ENCODE data around the gene KCNB1.

The KCNB1 gene

DNA sequence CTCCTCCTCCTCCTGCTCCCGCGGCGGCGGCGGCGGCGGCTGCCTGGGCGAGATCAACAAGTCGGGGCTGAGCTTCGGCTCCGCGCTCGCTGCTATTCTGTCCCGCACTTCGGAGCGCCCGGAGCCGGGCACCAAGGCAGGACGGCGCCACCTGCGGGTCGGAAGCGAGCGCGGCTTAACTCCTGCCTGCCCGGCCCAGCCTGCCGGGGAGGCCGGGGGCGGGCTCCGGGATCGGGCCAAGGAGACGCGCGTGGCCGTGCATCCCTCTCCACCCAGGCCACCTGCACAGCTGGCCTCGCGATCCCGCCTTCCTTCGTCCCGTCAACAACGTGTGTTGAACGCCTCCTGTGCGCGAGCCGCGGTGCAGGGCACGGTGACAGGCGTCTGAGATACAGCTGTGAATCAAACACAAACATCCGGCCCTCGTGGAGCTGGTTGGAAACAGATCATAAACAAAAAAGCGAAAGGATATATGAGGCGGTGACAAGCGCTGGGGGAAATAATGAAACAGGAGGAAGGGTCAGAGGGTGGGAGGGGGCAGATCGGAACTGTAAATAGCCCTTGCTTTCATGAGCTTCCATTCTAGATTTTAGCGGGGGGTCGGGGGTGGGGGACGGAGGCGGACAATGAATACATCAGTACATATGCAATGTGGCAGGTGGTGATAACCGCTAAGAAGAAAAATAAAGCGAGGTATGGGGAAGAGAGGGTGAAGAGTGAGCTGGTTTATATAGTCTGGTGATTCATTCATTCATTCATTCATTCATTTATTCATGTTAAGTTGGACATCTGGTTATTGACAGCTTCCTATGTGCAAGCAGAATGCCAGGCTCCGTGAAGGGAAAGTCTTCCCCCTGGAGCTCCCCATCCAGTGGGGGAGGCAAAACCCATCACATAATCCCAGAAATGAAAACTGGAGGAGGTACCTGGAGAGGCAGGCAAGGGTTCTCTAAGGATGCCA is 2.0 kb upstream of the KCNB1 start:
- peak; percentile 78 for DNase-seq (ENCODE audit: insufficient read length, low spot score)
- peak; percentile 20 for FAIRE-seq
- no peak for TF ChIP-seq POLR2AphosphoS5 (IDR thresholded peaks at IDR 0.05; ENCODE audit: low read depth, low read length)
- TF ChIP-seq POLR2A (IDR thresholded peaks at IDR 0.05; ENCODE audit: low read depth, low read length): no peak
- no peak for TF ChIP-seq POU2F2 (IDR thresholded peaks at IDR 0.05; ENCODE audit: low read depth, low read length)
- no peak for TF ChIP-seq TAF1 (IDR thresholded peaks at IDR 0.05; ENCODE audit: low read depth, low read length)
- TF ChIP-seq SPI1 (IDR thresholded peaks at IDR 0.05; ENCODE audit: low read depth, low read length): no peak
- TF ChIP-seq PAX5 (IDR thresholded peaks at IDR 0.05; ENCODE audit: insufficient read depth, low read length, severe bottlenecking): no peak

- TF ChIP-seq POLR2AphosphoS5 (IDR thresholded peaks at IDR 0.05; ENCODE audit: low read depth, low read length): no peak
- TF ChIP-seq TAF1 (IDR thresholded peaks at IDR 0.05; ENCODE audit: low read depth, low read length): no peak
- no peak for TF ChIP-seq POLR2A (IDR thresholded peaks at IDR 0.05; ENCODE audit: low read depth, low read length)
- TF ChIP-seq PAX5 (IDR thresholded peaks at IDR 0.05; ENCODE audit: insufficient read depth, low read length, severe bottlenecking): no peak
- TF ChIP-seq SPI1 (IDR thresholded peaks at IDR 0.05; ENCODE audit: low read depth, low read length): no peak
- TF ChIP-seq POU2F2 (IDR thresholded peaks at IDR 0.05; ENCODE audit: low read depth, low read length): no peak
- FAIRE-seq (no peak), DNase-seq (ENCODE audit: insufficient read length, low spot score) (no peak)
Measured at GRCh38 chr20:49483696-49484123, 1.2 kb upstream of the KCNB1 start.

- no peak for FAIRE-seq
- DNase-seq (ENCODE audit: insufficient read length, low spot score): no peak
- TF ChIP-seq POU2F2 (IDR thresholded peaks at IDR 0.05; ENCODE audit: low read depth, low read length) (no peak), TAF1 (IDR thresholded peaks at IDR 0.05; ENCODE audit: low read depth, low read length) (no peak), PAX5 (IDR thresholded peaks at IDR 0.05; ENCODE audit: insufficient read depth, low read length, severe bottlenecking) (no peak), POLR2AphosphoS5 (IDR thresholded peaks at IDR 0.05; ENCODE audit: low read depth, low read length) (no peak), SPI1 (IDR thresholded peaks at IDR 0.05; ENCODE audit: low read depth, low read length) (no peak)
Measured at GRCh38 chr20:49483018-49483695, 689 bp upstream of the KCNB1 start.

- DNase-seq (ENCODE audit: insufficient read length, low spot score): no peak
- FAIRE-seq: no peak
- no peak for TF ChIP-seq POU2F2 (IDR thresholded peaks at IDR 0.05; ENCODE audit: low read depth, low read length)
- TF ChIP-seq POLR2A (IDR thresholded peaks at IDR 0.05; ENCODE audit: low read depth, low read length): no peak
- no peak for TF ChIP-seq PAX5 (IDR thresholded peaks at IDR 0.05; ENCODE audit: insufficient read depth, low read length, severe bottlenecking)
- no peak for TF ChIP-seq POLR2AphosphoS5 (IDR thresholded peaks at IDR 0.05; ENCODE audit: low read depth, low read length)
- no peak for TF ChIP-seq SPI1 (IDR thresholded peaks at IDR 0.05; ENCODE audit: low read depth, low read length)
- no peak for TF ChIP-seq TAF1 (IDR thresholded peaks at IDR 0.05; ENCODE audit: low read depth, low read length)
Measured at GRCh38 chr20:49482173-49482572, 295 bp downstream of the KCNB1 start.

DNA sequence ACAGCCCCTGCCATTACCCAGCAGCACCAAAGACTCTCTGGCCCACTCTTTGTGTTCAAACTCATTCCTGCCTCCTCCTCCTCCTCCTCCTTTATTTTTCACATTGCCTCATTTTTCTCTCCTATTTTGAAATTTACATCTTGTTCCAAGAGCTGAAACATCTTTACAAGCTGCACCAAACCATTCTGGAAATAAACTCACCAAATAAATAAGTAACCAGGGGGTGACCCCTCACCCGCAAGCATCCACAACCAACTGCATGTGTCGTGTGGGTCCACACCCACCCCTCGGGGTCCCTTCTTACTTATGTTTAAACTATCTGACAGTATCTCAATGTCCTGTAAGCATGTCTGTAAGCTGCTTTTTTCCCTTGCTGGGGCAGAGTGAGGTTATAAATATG is 1.4 kb downstream of the KCNB1 start:
- TF ChIP-seq POLR2A (IDR thresholded peaks at IDR 0.05; ENCODE audit: low read depth, low read length): no peak
- TF ChIP-seq PAX5 (IDR thresholded peaks at IDR 0.05; ENCODE audit: insufficient read depth, low read length, severe bottlenecking): no peak
- TF ChIP-seq TAF1 (IDR thresholded peaks at IDR 0.05; ENCODE audit: low read depth, low read length): no peak
- no peak for TF ChIP-seq SPI1 (IDR thresholded peaks at IDR 0.05; ENCODE audit: low read depth, low read length)
- TF ChIP-seq POU2F2 (IDR thresholded peaks at IDR 0.05; ENCODE audit: low read depth, low read length): no peak
- TF ChIP-seq POLR2AphosphoS5 (IDR thresholded peaks at IDR 0.05; ENCODE audit: low read depth, low read length): no peak
- FAIRE-seq (no peak), DNase-seq (ENCODE audit: insufficient read length, low spot score) (no peak)

GRCh38 chr20:49480236-49480635 is 2.2 kb downstream of the KCNB1 start:
- no peak for FAIRE-seq
- TF ChIP-seq POLR2A (IDR thresholded peaks at IDR 0.05; ENCODE audit: low read depth, low read length) (no peak), POU2F2 (IDR thresholded peaks at IDR 0.05; ENCODE audit: low read depth, low read length) (no peak), PAX5 (IDR thresholded peaks at IDR 0.05; ENCODE audit: insufficient read depth, low read length, severe bottlenecking) (no peak), POLR2AphosphoS5 (IDR thresholded peaks at IDR 0.05; ENCODE audit: low read depth, low read length) (no peak), TAF1 (IDR thresholded peaks at IDR 0.05; ENCODE audit: low read depth, low read length) (no peak), SPI1 (IDR thresholded peaks at IDR 0.05; ENCODE audit: low read depth, low read length) (no peak)
- no peak for DNase-seq (ENCODE audit: insufficient read length, low spot score)

DNA sequence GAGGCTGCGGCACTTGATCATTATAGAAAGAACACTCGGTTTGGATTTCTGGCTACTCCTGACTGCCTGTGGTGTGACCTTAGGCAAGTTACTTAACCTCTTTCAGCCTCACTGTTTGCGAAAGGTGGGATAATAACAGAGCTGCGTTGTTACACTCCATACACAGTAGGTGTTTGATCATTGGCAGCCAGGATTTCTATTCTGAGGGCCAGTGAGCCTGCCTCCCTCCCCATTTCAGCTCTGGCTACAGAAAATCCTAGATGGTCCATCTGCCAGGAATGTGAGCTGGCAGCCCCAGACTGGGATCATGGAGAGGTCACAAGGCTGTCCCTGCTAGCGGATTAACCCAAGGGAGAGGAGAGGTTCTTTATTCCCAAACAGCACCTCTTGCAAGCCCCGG is 2.7 kb downstream of the KCNB1 start:
- TF ChIP-seq PAX5 (IDR thresholded peaks at IDR 0.05; ENCODE audit: insufficient read depth, low read length, severe bottlenecking) (no peak), POLR2AphosphoS5 (IDR thresholded peaks at IDR 0.05; ENCODE audit: low read depth, low read length) (no peak), POU2F2 (IDR thresholded peaks at IDR 0.05; ENCODE audit: low read depth, low read length) (no peak), TAF1 (IDR thresholded peaks at IDR 0.05; ENCODE audit: low read depth, low read length) (no peak), SPI1 (IDR thresholded peaks at IDR 0.05; ENCODE audit: low read depth, low read length) (no peak), POLR2A (IDR thresholded peaks at IDR 0.05; ENCODE audit: low read depth, low read length) (no peak)

DNA sequence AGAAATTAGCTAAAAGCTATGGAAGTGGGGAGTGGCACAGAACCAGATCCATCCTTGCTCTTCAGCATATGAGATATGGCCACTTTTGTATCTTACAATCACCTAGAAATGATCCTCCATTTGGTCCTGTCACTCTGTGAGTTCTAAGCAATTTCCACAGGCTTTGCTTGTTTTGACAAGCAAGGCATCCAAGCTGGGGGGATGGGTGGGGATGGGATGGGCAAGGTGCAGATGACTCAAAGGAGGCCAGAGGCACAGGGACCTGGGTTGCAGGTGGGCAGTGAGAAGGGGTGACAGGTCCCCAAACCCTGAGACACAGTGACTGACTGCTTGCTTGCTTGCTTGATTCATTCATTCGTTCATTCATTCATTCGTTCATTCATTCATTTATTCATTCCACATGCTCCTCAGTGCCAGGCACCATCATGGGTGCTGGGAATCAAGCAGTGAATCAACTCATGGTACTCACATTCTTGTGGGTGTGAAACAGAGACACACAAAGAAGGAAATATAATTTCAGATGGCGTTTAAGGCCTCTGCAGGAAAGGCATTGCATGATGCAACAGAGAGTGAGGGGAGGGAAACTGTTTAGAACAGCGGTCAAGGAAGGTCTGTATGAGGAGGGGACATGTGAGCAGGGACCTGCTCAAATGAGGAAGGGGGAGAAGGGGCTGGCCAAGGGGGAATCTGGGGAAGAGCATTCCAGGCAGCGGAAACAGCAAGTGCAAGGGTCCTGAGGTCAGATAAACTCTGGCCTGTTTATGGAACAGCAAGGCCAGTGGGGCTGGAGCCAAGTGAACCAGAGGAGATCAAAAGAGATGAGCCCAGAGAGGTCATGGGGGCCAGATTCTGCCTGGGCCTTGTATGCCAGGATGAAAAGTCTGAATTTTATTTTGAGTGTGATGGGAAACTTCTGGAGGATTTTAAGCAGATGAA is 3.4 kb downstream of the KCNB1 start:
- no peak for TF ChIP-seq POLR2A (IDR thresholded peaks at IDR 0.05; ENCODE audit: low read depth, low read length)
- TF ChIP-seq POLR2AphosphoS5 (IDR thresholded peaks at IDR 0.05; ENCODE audit: low read depth, low read length): no peak
- TF ChIP-seq POU2F2 (IDR thresholded peaks at IDR 0.05; ENCODE audit: low read depth, low read length): no peak
- no peak for TF ChIP-seq PAX5 (IDR thresholded peaks at IDR 0.05; ENCODE audit: insufficient read depth, low read length, severe bottlenecking)
- no peak for TF ChIP-seq SPI1 (IDR thresholded peaks at IDR 0.05; ENCODE audit: low read depth, low read length)
- no peak for TF ChIP-seq TAF1 (IDR thresholded peaks at IDR 0.05; ENCODE audit: low read depth, low read length)
- no peak for DNase-seq (ENCODE audit: insufficient read length, low spot score)
- no peak for FAIRE-seq

More for the DNA sequence above, 2.7 kb downstream of the KCNB1 start:
- DNase-seq (ENCODE audit: insufficient read length, low spot score) (no peak), FAIRE-seq (no peak)
